ENCODE results near the gene MRPS16.

Gene MRPS16

GRCh38 chr10:73239908-73240307, 12.5 kb downstream of the MRPS16 start:
- no peak for DNase-seq (ENCODE audit: low read depth in 2 of 2)

GRCh38 chr10:73238990-73239566, 13.4 kb downstream of the MRPS16 start:
- DNase-seq (ENCODE audit: low read depth in 2 of 2): no peak

- no peak for DNase-seq (ENCODE audit: low read depth in 2 of 2)
These were observed 17.7 kb downstream of the MRPS16 start for GRCh38 chr10:73234695-73235094.

- DNase-seq (ENCODE audit: low read depth in 2 of 2): no peak
These were observed 18.6 kb downstream of the MRPS16 start for GRCh38 chr10:73233883-73234282.

GRCh38 chr10:73232887-73233286, 19.6 kb downstream of the MRPS16 start:
- no peak for DNase-seq (ENCODE audit: low read depth in 2 of 2)

- DNase-seq (ENCODE audit: low read depth in 2 of 2): no peak
These were observed 22.9 kb downstream of the MRPS16 start for GRCh38 chr10:73229567-73229966.

GRCh38 chr10:73228247-73228646, 24.2 kb downstream of the MRPS16 start:
- DNase-seq (ENCODE audit: low read depth in 2 of 2): no peak

GRCh38 chr10:73226663-73227062, 25.8 kb downstream of the MRPS16 start:
- no peak for DNase-seq (ENCODE audit: low read depth in 2 of 2)

- DNase-seq (ENCODE audit: low read depth in 2 of 2): no peak
These were observed 26.9 kb downstream of the MRPS16 start for GRCh38 chr10:73225518-73225917.

GRCh38 chr10:73220989-73221388, 31.5 kb downstream of the MRPS16 start:
- no peak for DNase-seq (ENCODE audit: low read depth in 2 of 2)

- no peak for DNase-seq (ENCODE audit: low read depth in 2 of 2)
These were observed 33.1 kb downstream of the MRPS16 start for GRCh38 chr10:73219384-73219783.

- no peak for DNase-seq (ENCODE audit: low read depth in 2 of 2)
These were observed 33.8 kb downstream of the MRPS16 start for GRCh38 chr10:73218431-73219191.

- no peak for DNase-seq (ENCODE audit: low read depth in 2 of 2)
These were observed 34.8 kb downstream of the MRPS16 start for GRCh38 chr10:73217628-73218027.

- no peak for DNase-seq (ENCODE audit: low read depth in 2 of 2)
These were observed 36.7 kb downstream of the MRPS16 start for GRCh38 chr10:73215749-73216148.

GRCh38 chr10:73211106-73211811, 41.2 kb downstream of the MRPS16 start:
- no peak for DNase-seq (ENCODE audit: low read depth in 2 of 2)

- no peak for DNase-seq (ENCODE audit: low read depth in 2 of 2)
These were observed 41.9 kb downstream of the MRPS16 start for GRCh38 chr10:73210395-73211105.

- no peak for DNase-seq (ENCODE audit: low read depth in 2 of 2)
These were observed 42.7 kb downstream of the MRPS16 start for GRCh38 chr10:73209705-73210104.

- DNase-seq (ENCODE audit: low read depth in 2 of 2): no peak
These were observed 44.6 kb downstream of the MRPS16 start for GRCh38 chr10:73207883-73208282.

- DNase-seq (ENCODE audit: low read depth in 2 of 2): no peak
These were observed 46.1 kb downstream of the MRPS16 start for GRCh38 chr10:73206385-73206784.

- no peak for DNase-seq (ENCODE audit: low read depth in 2 of 2)
These were observed 46.6 kb downstream of the MRPS16 start for GRCh38 chr10:73205890-73206289.

GRCh38 chr10:73205081-73205480, 47.4 kb downstream of the MRPS16 start:
- DNase-seq (ENCODE audit: low read depth in 2 of 2): no peak
